Glutamatergic neuron (in vitro differentiated cells): ENCODE data around the gene ZNF827. TPM values are rescaled to one million over a fixed set of nuclear protein-coding genes. Genes with fewer than 3 reads are reported as not detected.

ENCODE experiments used
- DNase-seq: peaks from one replicate; pipeline ENCODE4 v3.0.0; 2022
- H3K27ac Mint-ChIP-seq: one replicate; pipeline ENCODE4 v1.8.0; 2020; ENCODE audit warnings: mild to moderate bottlenecking, mixed read lengths, inconsistent platforms; ENCODE audit not compliant: unreplicated experiment
- H3K27me3 Mint-ChIP-seq: one replicate; pipeline ENCODE4 v1.8.0; 2020; ENCODE audit warnings: mild to moderate bottlenecking, moderate library complexity, mixed read lengths, inconsistent platforms; ENCODE audit not compliant: unreplicated experiment
- H3K36me3 Mint-ChIP-seq: one replicate; pipeline ENCODE4 v1.8.0; 2020; ENCODE audit warnings: mild to moderate bottlenecking, mixed read lengths, inconsistent platforms; ENCODE audit not compliant: unreplicated experiment
- H3K4me1 Mint-ChIP-seq: one replicate; pipeline ENCODE4 v1.8.0; 2020; ENCODE audit warnings: mild to moderate bottlenecking, low read depth, mixed read lengths, inconsistent platforms; ENCODE audit not compliant: unreplicated experiment
- H3K4me3 Mint-ChIP-seq: one replicate; pipeline ENCODE4 v1.8.0; 2020; ENCODE audit warnings: mild to moderate bottlenecking, mixed read lengths, inconsistent platforms; ENCODE audit not compliant: unreplicated experiment
- H3K9me3 Mint-ChIP-seq: one replicate; pipeline ENCODE4 v1.8.0; 2020; ENCODE audit warnings: mild to moderate bottlenecking, moderate library complexity, mixed read lengths, inconsistent platforms; ENCODE audit not compliant: unreplicated experiment
- total RNA-seq: library from RNA; stranded (reverse); fragmentation: NEBNext Ultra II Directional; extraction: Animal tissue kit (Norgen Biotek cat#: 25700); gene quantifications from one replicate; pipeline ENCODE4 v1.2.1, GENCODE V29; 2021; ENCODE audit not compliant: unreplicated experiment
- TF ChIP-seq, protein P1 (sequence below): fragments of 200-600 bp; sonication (generic); IDR thresholded peaks from one replicate; pipeline ENCODE4 v1.5.0; 2021; ENCODE audit not compliant: partially characterized antibody, unreplicated experiment

ZNF827 gene
- total RNA-seq, 1 donor from 2014 or later = 227 TPM

DNA sequence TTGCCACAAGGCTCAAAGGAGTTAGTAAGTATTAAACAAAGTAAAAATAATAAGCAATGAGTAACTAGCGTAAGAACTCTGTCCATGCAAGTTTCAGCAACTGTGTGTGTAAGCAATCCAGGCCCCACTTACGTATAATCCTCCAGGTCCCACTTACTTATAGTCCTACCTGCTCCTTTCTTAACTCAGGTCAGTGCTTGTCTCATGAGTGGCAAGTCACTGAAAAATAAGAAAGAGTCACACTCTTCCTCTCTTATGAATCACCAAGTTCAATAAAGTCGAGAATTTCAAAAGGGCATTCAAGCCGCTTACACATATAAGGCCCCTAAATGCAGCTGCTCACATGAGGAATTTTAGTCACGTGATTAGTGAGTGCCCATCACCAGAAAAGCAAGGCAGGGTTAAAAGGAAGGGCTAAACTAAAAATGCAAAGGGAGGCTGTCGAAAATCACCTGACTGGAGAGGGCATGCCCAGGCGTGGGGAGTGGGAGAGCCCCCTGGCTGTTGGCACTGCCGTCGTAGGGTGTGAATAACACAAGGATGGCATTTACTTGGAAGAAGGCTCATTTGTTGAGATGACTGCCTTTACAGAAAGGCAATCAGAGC, 58.2 kb downstream of the ZNF827 start:
- Mint-ChIP-seq H3K27ac (peak overlapping the region; percentile 3), H3K36me3 (peaks cover 6% of the 10 kb centered on the region), H3K4me1 (peaks cover 32% of the 10 kb centered on the region)

DNA sequence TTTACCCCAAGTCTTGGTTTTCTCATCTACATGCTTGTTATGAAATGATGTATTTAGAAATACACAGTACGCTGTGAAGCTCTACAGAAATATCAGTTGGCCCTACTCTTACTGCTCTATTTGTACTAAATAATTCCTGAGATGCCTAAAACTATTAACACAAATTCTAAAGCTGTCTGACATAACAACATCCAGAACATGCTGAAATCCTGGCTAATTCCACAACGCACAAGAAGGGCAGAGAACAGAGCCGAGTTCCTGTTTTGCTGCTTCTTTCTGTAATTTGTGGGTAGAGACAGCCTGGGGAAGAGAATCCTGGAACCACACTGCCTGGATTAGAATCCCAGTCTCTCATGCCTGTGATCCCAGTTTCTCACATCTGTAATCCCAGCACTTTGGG, 59.0 kb downstream of the ZNF827 start:
- DNase-seq = no peak
- no peak overlapping the region for H3K27ac Mint-ChIP-seq
- peaks cover 29% of the 10 kb centered on the region for H3K4me1 Mint-ChIP-seq
- H3K4me3 Mint-ChIP-seq = no peak overlapping the region
- peaks cover 6% of the 10 kb centered on the region for H3K27me3 Mint-ChIP-seq
- H3K36me3 Mint-ChIP-seq = peaks cover 6% of the 10 kb centered on the region
- peaks cover 1% of the 10 kb centered on the region for H3K9me3 Mint-ChIP-seq
- TF ChIP-seq, protein P1, sequence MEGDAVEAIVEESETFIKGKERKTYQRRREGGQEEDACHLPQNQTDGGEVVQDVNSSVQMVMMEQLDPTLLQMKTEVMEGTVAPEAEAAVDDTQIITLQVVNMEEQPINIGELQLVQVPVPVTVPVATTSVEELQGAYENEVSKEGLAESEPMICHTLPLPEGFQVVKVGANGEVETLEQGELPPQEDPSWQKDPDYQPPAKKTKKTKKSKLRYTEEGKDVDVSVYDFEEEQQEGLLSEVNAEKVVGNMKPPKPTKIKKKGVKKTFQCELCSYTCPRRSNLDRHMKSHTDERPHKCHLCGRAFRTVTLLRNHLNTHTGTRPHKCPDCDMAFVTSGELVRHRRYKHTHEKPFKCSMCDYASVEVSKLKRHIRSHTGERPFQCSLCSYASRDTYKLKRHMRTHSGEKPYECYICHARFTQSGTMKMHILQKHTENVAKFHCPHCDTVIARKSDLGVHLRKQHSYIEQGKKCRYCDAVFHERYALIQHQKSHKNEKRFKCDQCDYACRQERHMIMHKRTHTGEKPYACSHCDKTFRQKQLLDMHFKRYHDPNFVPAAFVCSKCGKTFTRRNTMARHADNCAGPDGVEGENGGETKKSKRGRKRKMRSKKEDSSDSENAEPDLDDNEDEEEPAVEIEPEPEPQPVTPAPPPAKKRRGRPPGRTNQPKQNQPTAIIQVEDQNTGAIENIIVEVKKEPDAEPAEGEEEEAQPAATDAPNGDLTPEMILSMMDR = no peak

More for the DNA sequence above, 58.2 kb downstream of the ZNF827 start:
- TF ChIP-seq, protein P1 = no peak
- DNase-seq = no peak
- Mint-ChIP-seq H3K4me3 (no peak overlapping the region), H3K27me3 (peaks cover 6% of the 10 kb centered on the region), H3K9me3 (peaks cover 3% of the 10 kb centered on the region)

DNA sequence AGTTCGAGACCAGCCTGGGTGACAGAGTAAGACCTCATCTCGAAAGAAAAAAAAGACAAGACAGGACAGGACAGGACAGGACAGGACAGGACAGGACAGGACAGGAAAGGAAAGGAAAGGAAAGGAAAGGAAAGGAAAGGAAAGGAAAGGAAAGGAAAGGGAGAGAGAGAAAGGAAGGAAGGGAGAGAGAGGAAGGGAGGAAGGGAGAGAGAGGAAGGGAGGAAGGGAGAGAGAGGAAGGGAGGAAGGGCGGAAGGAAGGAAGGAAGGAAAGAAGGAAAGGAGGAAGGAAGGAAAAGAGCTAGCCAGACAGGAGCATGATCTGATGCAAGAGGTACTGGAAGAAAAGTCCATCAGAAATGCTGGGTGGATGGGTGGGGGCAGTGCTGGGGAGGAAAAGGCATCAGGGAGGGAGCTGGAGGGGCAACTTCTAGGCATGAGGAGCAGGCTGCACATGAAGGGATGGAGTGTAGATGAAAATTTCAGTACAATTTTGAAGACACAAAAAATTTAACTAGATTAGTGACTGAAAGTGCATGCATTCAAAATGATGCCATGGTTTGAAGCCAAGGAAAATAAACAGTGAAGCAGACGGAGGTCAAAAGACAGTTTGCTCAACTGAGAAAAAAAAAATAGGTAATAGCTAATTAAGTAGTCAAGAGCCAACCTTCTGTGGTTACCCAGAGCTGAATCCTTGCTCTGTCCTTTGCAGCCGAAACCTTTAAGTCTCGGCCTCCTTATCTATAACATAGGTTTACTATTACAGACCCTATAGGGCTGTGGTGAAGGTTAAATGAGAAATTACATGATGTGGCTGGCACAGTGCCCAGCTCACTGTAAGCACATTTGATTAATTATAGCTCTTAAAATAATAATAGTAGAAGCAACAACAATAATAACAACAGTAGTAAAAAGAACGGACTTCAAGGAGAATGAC, 59.9 kb downstream of the ZNF827 start:
- Mint-ChIP-seq H3K4me3 (no peak overlapping the region), H3K36me3 (peaks cover 6% of the 10 kb centered on the region), H3K4me1 (peaks cover 25% of the 10 kb centered on the region), H3K27me3 (peaks cover 6% of the 10 kb centered on the region), H3K27ac (no peak overlapping the region), H3K9me3 (no peaks in the 10 kb centered on the region)
- TF ChIP-seq, protein P1 = no peak
- DNase-seq = no peak

DNA sequence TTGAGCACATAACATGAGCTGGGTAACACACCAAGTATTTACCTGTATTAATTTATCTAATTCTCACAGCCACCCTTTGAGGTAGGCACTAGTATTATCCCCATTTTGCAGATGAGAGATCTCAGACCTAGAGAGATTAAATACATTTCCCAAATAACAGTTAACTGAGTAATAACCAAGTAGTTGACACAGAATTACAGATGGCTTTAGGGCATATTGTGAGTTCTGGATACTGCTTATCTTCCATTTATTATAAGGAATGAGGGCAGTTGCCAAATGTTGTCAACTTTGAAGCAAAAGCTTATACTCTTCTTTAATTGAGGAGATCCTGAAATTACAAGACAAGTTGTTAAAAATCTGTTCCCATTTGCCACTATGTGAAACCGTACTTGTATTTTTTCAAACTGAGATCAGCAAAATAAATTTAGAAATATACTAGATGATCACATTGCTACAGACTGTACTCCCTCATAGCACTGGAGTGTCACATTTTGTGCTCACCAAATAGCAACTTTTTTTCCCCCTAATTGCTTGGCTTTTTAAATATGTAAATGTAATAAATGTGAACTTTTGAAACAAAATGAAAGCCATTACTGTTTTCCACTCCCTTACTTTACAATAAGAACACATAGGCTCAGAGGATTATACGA, 62.0 kb downstream of the ZNF827 start:
- Mint-ChIP-seq H3K9me3 (no peaks in the 10 kb centered on the region), H3K36me3 (peaks cover 6% of the 10 kb centered on the region), H3K27ac (no peak overlapping the region)

More for the DNA sequence above, 62.0 kb downstream of the ZNF827 start:
- Mint-ChIP-seq H3K4me3 (no peak overlapping the region), H3K4me1 (peaks cover 5% of the 10 kb centered on the region), H3K27me3 (peaks cover 9% of the 10 kb centered on the region)
- TF ChIP-seq, protein P1 = no peak
- DNase-seq = no peak
